HCT116 (cell line): ENCODE measurements around the gene YIPF3. TPM values are rescaled to one million over a fixed set of nuclear protein-coding genes. Genes with fewer than 3 reads are reported as not detected.
"Not testable (repeated sequence)": the region's sequence is repeated elsewhere in the genome, so short reads cannot be mapped to it uniquely, and the experiment has no call there.

Source experiments
- ATAC-seq: fragments of 200-7000 bp; cut with Tn5 transposase; 2 replicates; pipeline ENCODE4 v1.9.1; 2020; ENCODE audit warnings: mild to moderate bottlenecking, moderate library complexity
- BruUV-seq: library from RNA; stranded (reverse); fragments of 400-500 nt; replicated peaks from 2 replicates; lab custom pipeline; 2021; lab: Mats Ljungman, UMichigan
- CTCF ChIA-PET: fragments of 300-600 bp; sonication (Branson Sonifier 250); formaldehyde crosslinking; loops from one replicate; lab custom pipeline; 2021; ENCODE audit warnings: antibody characterized with exemption; lab: Charles Lee
- POLR2A ChIA-PET: fragments of 300-600, 350-600 bp; sonication (Branson Sonifier 250); formaldehyde crosslinking; loops from one replicate; lab custom pipeline; 2021; ENCODE audit warnings: antibody characterized with exemption; lab: Charles Lee
- RAD21 ChIA-PET, 2 experiments: fragments of 300-600 bp; sonication (Branson Sonifier 250); formaldehyde crosslinking; loops; one replicate each; lab custom pipeline; 2023; ENCODE audit warnings: low total read pairs in 2 of 2; ENCODE audit not compliant: uncharacterized antibody in 2 of 2, unreplicated experiment in 2 of 2, low non-redundant PET in 1 of 2; lab: Charles Lee
- DNase-seq: peaks from one replicate; pipeline ENCODE4 v3.0.0-alpha.2; 2010; ENCODE audit warnings: low read depth, low spot score
- H2AFZ ChIP-seq: fragments of 200-600 bp; shearing (Covaris generic), sonication (generic); 2 replicates; pipeline ENCODE4 v1.6.1; 2017; ENCODE audit warnings: low read depth, mixed run types, mixed read lengths, antibody characterized with exemption, low read length; ENCODE audit not compliant: poor library complexity, severe bottlenecking
- H3K27ac ChIP-seq: 2 replicates; pipeline ENCODE4 v1.5.1; 2012; ENCODE audit warnings: low read depth, low read length
- H3K27me3 ChIP-seq: fragments of 200-600 bp; sonication (generic); 2 replicates; pipeline ENCODE4 v1.6.1; 2016; ENCODE audit warnings: mixed run types, low read length, mixed read lengths; ENCODE audit not compliant: insufficient read depth
- H3K36me3 ChIP-seq, 2 experiments: fragments of 200-500 bp in 1 of 2; fragments of 200-600 bp in 1 of 2; sonication (Bioruptor generic) in 1 of 2; sonication (generic) in 1 of 2; 2 replicates each; pipeline versions ENCODE4 v1.5.1 to v1.6.1; 2014 to 2016; ENCODE audit warnings: low read length in 2 of 2, inconsistent platforms in 1 of 2, mixed read lengths in 1 of 2, mixed run types in 1 of 2; ENCODE audit not compliant: insufficient read depth in 2 of 2, control insufficient read depth in 1 of 2
- H3K4me1 ChIP-seq, 2 experiments: fragments of 200-600 bp in 1 of 2; sonication (generic) in 1 of 2; 2 replicates each; pipeline versions ENCODE4 v1.5.1 to v1.6.1; 2012 to 2017; ENCODE audit warnings: low read length in 2 of 2, inconsistent platforms in 1 of 2, mild to moderate bottlenecking in 1 of 2, mixed read lengths in 1 of 2, mixed run types in 1 of 2, moderate library complexity in 1 of 2; ENCODE audit not compliant: insufficient read depth in 2 of 2, control insufficient read depth in 1 of 2
- H3K4me2 ChIP-seq: fragments of 200-600 bp; sonication (generic); 2 replicates; pipeline ENCODE4 v1.6.1; 2017; ENCODE audit warnings: mixed run types, low read length, mixed read lengths
- H3K4me3 ChIP-seq, 2 experiments: fragments of 200-600 bp in 1 of 2; sonication (generic) in 1 of 2; replicated peaks in 1 of 2; 2 replicates each; pipeline ENCODE4 v1.5.1; 2011 to 2016; ENCODE audit warnings: low read length in 2 of 2, control low read depth in 1 of 2, low read depth in 1 of 2, mild to moderate bottlenecking in 1 of 2, mixed read lengths in 1 of 2, mixed run types in 1 of 2
- H3K79me2 ChIP-seq: fragments of 200-600 bp; sonication (generic); 2 replicates; pipeline ENCODE4 v1.6.1; 2017; ENCODE audit warnings: mild to moderate bottlenecking, mixed run types, low read length, moderate library complexity, mixed read lengths; ENCODE audit not compliant: insufficient read depth
- H3K9ac ChIP-seq: fragments of 200-600 bp; sonication (generic); 2 replicates; pipeline ENCODE4 v1.6.1; 2016; ENCODE audit warnings: low read length, mixed read lengths
- H3K9me2 ChIP-seq: fragments of 200-600 bp; sonication (generic), shearing (Covaris generic); 2 replicates; pipeline ENCODE4 v1.6.1; 2017; ENCODE audit warnings: mixed run types, mild to moderate bottlenecking, moderate library complexity; ENCODE audit not compliant: insufficient read depth
- H3K9me3 ChIP-seq, 2 experiments: fragments of 200-500 bp in 1 of 2; fragments of 200-600 bp in 1 of 2; sonication (Bioruptor generic) in 1 of 2; sonication (generic) in 1 of 2; 2 replicates each; pipeline ENCODE4 v1.6.1; 2014 to 2017; ENCODE audit warnings: low read length in 2 of 2, mixed read lengths in 2 of 2, inconsistent platforms in 1 of 2, low read depth in 1 of 2, mild to moderate bottlenecking in 1 of 2, mixed run types in 1 of 2, moderate library complexity in 1 of 2; ENCODE audit not compliant: control insufficient read depth in 1 of 2, insufficient read depth in 1 of 2
- H4K20me1 ChIP-seq: fragments of 200-600 bp; sonication (generic), shearing (Covaris generic); 2 replicates; pipeline ENCODE4 v1.6.1; 2017; ENCODE audit warnings: mixed run types, mild to moderate bottlenecking, moderate library complexity; ENCODE audit not compliant: insufficient read depth
- CBX3 ChIP-seq: IDR thresholded peaks from 2 replicates; pipeline ENCODE4 v1.6.1; 2012; ENCODE audit warnings: low read depth
- CEBPB ChIP-seq: IDR thresholded peaks from 2 replicates; pipeline ENCODE4 v1.6.1; 2012; ENCODE audit warnings: low read depth
- FOSL1 ChIP-seq: IDR thresholded peaks from 2 replicates; pipeline ENCODE4 v1.6.1; 2012; ENCODE audit warnings: low read depth
- POLR2A ChIP-seq: IDR thresholded peaks from 2 replicates; pipeline ENCODE4 v1.7.0; 2011; ENCODE audit warnings: borderline replicate concordance; ENCODE audit not compliant: insufficient read depth, insufficient read length; ENCODE audit errors: extremely low read depth
- ZNF274 ChIP-seq: fragments of 200-500 bp; sonication (Bioruptor generic); IDR thresholded peaks from 2 replicates; pipeline ENCODE4 v1.6.1; 2014; ENCODE audit warnings: mild to moderate bottlenecking, low read depth, low read length, inconsistent platforms
- intact Hi-C: fragments of 100-400 bp; cut with micrococcal nuclease; formaldehyde crosslinking; loops from 2 replicates; pipeline ENCODE4 v1.10.0; 2022
- total RNA-seq: library from RNA; stranded (reverse); gene quantifications from one replicate; pipeline ENCODE4 v1.2.1, GENCODE V29; 2021; ENCODE audit not compliant: unreplicated experiment

The YIPF3 gene
- total RNA-seq, 1 experiment from 2014 or later, result 84.5 TPM

DNA sequence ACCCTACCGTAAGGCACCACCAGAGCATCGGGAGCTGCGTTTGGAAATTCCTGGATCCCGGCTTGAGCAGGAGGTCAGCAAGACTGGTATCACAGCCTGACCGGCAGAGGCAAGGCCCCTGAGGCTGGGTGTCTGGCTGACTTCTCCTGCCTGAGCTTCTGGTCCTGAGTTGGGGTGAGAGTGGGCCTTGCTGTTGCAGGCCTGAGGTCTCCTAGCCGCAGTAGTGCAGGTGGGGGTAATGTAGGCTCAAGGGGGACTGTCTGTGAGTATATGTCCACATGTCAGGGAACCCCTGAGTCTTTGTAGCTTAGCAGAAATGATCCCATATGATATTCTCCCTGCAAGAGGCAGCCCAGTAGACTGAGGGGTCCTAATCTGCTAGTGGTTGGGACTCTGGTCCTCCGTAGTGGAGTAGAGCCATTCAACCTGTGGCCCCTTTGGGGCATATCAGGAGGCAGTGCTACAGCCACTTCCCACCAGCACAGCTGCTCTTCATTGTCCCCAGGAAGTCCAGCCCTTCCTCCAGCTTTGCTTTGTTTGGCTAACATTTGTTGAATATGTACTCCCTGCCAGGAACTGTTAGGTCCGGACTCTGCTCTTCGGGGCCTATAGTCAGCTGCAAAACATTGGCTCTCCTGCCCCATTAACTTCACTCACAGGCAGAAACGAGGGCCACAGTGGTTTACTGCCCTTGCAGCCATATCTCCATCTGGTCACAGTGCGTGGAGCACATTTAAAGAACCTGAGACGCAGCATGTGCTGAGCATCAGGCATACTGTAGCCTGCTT is 17.5 kb downstream of the YIPF3 start:
- H3K9me3 ChIP-seq, result no peaks in the 10 kb centered on the region
- no peak for DNase-seq
- H3K4me2 ChIP-seq, result no peak overlapping the region
- no peak overlapping the region for H3K4me3 ChIP-seq
- peaks cover 30% of the 10 kb centered on the region for H3K79me2 ChIP-seq
- ChIA-PET RAD21 (no interaction called here), CTCF (no interaction called here), POLR2A (no interaction called here)
- H4K20me1 ChIP-seq, result no peaks in the 10 kb centered on the region
- H3K9ac ChIP-seq, result no peak overlapping the region
- no TSS peak for BruUV-seq
- TF ChIP-seq FOSL1 (no peak), ZNF274 (no peak), POLR2A (no peak), CBX3 (no peak), CEBPB (no peak)
- H3K27ac ChIP-seq, result no peak overlapping the region
- H2AFZ ChIP-seq, result no peak overlapping the region
- H3K27me3 ChIP-seq, result no peaks in the 10 kb centered on the region
- intact Hi-C loops, result loop anchor here (5.0 kb wide), 1 partner anchor 597 kb away; no protein-coding TSS in a partner anchor
- H3K4me1 ChIP-seq, result peaks cover 25 to 31% of the 10 kb centered on the region in 2 experiments
- ATAC-seq, result no peak
- H3K36me3 ChIP-seq, result peaks cover 11 to 43% of the 10 kb centered on the region in 2 experiments; a peak in 3 of 4 replicates
- no peaks in the 10 kb centered on the region for H3K9me2 ChIP-seq

DNA sequence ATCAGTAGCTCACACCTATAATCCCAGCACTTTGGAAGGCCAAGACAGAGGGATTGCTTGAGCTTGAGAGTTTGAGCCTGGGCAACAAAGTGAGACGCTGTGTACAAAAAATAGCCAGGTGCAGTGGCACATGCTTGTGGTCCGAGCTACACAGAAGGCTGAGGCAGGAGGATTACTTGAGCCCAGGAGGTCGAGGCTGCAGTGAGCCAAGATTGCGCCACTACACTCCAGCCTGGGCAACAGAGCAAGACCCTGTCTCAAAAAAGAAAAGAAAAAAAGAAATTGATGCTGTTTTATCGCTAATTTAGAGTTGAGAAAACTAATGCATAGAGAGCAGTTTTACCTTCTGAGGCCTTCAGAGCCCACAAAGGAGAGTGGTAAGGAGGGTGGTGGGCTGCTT is 18.4 kb downstream of the YIPF3 start:
- BruUV-seq, H3K9me3 ChIP-seq, CTCF ChIA-PET, DNase-seq, H3K9ac ChIP-seq, ATAC-seq, RAD21 ChIA-PET, H3K27me3 ChIP-seq, H2AFZ ChIP-seq, POLR2A ChIA-PET, H3K4me2 ChIP-seq, H3K27ac ChIP-seq, H3K4me3 ChIP-seq, H3K9me2 ChIP-seq, H4K20me1 ChIP-seq: not testable (repeated sequence)
- H3K4me1 ChIP-seq, result peaks cover 25 to 36% of the 10 kb centered on the region in 2 experiments
- H3K36me3 ChIP-seq, result peaks cover 11 to 38% of the 10 kb centered on the region in 2 experiments; a peak in 3 of 4 replicates
- intact Hi-C loops, result loop anchor here (5.0 kb wide), 1 partner anchor 596 kb away; no protein-coding TSS in a partner anchor
- H3K79me2 ChIP-seq, result peaks cover 38% of the 10 kb centered on the region
